GM18508 (cell line): ENCODE measurements around the gene KLC1.
"Not testable (repeated sequence)": the region's sequence is repeated elsewhere in the genome, so short reads cannot be mapped to it uniquely, and the experiment has no call there.

Source experiments
- ATAC-seq: cut with Tn5 transposase; IDR thresholded peaks from one replicate; pipeline ENCODE4 v1.9.1; 2021; ENCODE audit warnings: moderate number of reproducible peaks; ENCODE audit not compliant: insufficient read depth, unreplicated experiment

KLC1 gene

DNA sequence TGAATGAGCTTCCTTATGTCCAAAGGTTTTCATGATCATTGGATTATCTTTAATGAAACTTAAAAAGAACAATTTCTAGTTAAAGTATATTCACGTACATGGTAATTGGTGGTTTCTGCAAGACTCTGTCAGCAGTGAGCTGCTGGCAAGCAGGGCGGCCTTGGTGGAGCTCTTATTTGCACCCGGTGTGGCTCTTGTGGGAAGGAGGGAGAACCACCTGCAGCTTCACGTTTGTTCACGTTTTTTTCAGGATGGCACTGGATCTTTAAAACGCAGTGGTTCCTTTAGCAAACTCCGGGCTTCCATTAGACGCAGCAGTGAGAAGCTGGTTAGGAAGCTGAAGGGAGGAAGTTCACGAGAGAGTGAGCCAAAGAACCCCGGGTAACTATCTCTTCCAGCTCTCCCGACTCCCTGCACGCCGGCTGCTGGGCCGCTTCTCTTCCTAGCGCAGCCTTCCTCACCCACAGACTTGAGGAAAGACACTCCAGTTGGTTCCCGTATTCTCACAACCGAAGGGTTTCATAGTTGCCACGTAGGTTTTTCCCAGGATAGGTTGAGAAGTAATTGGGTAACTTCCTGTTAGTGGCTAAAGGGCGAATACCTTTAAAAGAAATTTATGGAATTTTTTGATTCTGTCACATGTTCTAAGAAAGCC lies 57.9 kb downstream of the KLC1 start:
- ATAC-seq, result no peak

GRCh38 chr14:103687712-103688111 lies 58.7 kb downstream of the KLC1 start:
- no peak for ATAC-seq

DNA sequence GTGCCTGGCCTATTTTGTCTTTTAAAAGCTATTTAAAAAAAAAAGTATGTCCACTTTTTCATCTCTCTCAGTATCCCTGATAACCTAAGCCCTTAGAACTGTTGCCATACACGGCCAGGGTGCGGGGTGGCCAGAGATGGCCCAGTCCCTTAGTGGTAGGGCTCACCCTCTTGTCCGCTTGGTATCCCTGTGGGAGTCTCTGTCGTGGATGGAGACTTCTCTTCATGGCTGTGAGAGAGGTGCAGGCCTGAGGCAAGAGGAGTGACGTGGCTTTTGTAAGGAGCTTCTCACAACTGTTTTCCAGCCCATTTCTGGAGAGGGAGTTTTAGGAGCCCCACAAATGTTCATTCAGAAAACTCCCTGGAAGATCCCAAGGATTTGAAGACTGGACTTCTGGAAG lies 59.4 kb downstream of the KLC1 start:
- no peak for ATAC-seq

GRCh38 chr14:103688906-103689902 lies 60.2 kb downstream of the KLC1 start:
- no peak for ATAC-seq

- no peak for ATAC-seq
Observed at GRCh38 chr14:103690332-103690731, 61.3 kb downstream of the KLC1 start.

DNA sequence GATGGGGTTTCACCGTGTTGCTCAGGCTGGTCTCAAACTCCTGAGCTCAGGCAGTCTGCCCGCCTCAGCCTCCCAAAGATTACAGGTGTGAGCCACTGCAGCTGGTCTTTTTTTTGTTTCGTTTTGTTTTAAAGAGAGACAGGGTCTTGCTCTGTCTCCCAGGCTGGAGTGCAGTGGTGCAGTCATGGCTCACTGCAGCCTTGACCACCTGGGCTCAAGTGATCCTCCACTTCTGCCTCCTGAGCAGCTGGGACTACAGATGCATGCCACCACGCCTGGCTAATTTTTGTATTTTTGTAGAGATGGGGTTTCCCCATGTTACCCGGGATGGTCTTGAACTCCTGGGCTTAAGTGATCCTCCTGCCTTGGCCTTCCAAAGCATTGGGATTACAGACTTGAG lies 62.6 kb downstream of the KLC1 start:
- not testable (repeated sequence) for ATAC-seq

GRCh38 chr14:103692159-103692558 lies 63.1 kb downstream of the KLC1 start:
- ATAC-seq, result no peak

- ATAC-seq, result no peak
Observed at GRCh38 chr14:103692871-103693270, 63.9 kb downstream of the KLC1 start.

DNA sequence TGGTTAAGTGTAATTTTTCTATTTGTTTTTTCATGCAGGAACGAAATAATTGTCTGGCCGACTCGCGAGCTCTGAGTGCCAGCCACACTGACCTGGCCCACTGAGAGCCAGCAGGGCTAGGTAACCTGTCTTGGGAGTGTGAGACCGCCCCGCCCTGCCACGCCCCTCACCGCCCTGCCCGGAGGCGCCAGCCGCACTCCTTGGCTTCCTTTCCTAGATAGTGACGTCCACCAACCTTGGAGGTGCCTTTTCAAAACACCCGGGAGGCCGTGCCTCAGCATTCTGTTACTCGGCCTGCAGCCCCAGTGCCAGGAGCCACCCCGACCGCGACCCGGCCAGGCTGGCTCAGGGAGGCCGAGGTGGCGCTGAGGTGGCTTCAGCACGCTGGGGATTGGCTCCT lies 64.5 kb downstream of the KLC1 start:
- ATAC-seq, result no peak

- no peak for ATAC-seq
Observed at GRCh38 chr14:103694572-103695026, 65.6 kb downstream of the KLC1 start.

DNA sequence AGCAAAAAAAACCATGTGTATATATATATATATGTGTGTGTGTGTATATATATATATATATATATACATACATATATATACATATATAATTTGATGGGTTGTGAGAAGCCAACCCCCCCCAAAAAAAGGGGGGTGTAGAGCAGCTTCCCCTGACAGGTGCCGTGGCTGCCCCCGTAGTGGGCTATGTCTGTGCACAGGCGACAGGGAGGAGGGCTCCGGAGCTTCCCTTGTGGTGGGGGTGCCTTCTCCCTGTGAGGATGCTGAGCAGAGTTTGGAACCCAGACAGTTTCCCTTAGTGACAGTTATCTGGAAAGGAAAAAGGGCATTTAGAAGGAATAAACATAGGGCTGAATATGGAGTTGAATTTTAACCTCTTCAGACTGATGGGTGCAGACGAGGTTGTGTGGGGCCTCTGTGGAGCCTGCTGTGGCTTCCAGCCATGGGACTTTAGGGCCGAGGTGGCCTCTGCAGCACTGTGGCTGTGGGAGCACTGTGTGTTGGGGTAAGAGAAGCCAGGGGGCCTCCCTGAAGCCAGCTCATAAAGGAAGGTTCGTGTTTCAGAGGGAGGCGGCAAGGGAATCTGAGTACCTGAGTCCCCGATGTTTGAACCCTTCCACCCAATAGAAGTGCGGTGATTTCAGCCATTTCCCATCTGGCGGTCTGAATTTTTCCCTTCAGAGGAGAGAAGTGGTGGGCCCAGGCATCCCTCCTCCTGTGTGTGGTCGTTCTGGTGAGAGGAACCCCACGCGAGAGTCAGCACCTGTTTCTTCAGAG lies 66.5 kb downstream of the KLC1 start:
- ATAC-seq, result no peak

- no peak for ATAC-seq
Observed at GRCh38 chr14:103696070-103696402, 67.0 kb downstream of the KLC1 start.

DNA sequence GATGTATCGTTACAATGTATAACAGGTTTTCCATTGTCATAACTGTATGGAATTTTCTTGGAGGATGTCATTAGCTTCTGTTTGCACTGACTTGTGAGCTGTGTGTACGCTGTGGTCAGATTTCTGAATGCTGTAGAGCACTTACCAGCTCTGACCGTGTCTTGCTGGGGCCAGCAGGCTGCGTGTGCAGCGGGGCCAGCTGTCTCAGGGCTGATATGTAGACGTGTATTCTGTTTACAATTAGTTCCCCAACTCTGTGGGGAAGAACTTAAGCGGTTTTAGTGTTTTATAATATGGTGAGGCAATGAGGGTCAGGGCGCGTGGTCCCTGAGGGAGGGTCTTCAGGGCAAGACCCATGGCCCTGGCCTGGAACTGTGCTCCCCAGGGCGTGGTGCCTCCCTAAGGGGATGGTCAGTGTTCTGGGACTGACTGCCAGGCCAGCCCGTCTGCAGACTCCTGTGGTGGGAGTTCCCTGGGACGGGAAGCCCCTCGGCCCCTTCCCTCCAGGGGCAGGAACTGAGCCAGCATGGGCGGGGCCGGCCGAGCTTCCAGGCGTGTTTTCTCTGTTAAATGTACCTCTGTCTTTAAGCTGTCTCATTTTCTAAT lies 67.6 kb downstream of the KLC1 start:
- no peak for ATAC-seq

GRCh38 chr14:103697206-103697602 lies 68.2 kb downstream of the KLC1 start:
- no peak for ATAC-seq

DNA sequence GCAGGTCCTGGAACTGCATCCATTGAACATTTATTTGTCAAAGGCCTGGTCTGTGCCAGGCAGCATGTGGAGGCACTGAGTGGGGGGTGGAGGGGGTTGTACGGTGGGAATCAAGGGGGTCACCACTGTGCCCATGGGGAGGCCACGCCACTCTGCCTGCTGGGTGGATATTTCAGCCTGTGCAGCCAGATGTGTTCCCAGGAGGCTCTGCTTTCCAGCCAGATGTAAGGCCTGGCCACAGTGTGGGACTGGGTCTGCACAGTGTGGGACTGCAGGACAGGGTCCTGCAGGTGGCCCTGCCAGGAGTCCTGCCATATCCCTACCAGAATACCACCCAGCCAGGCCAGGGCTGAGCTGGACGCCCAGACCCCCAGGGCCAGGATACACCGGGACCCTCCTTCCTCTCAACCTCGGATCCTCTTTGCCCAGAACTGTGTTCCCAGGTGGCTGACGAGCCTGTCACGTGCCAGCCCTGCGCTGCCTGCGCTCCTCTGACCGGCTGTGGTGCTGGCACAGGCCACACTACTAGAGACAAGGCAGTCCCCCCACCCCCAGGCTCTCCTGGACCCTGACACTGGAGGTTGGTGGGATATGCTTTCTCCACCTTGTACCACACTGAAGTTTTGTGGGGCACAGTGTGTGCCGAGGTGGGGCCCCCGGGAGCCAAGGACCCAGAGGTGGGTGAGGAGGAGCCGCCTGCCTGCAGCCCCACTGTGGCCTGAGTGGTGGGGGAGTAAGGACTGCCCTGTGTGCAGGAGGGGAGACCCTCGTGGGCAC lies 68.8 kb downstream of the KLC1 start:
- ATAC-seq, result no peak

DNA sequence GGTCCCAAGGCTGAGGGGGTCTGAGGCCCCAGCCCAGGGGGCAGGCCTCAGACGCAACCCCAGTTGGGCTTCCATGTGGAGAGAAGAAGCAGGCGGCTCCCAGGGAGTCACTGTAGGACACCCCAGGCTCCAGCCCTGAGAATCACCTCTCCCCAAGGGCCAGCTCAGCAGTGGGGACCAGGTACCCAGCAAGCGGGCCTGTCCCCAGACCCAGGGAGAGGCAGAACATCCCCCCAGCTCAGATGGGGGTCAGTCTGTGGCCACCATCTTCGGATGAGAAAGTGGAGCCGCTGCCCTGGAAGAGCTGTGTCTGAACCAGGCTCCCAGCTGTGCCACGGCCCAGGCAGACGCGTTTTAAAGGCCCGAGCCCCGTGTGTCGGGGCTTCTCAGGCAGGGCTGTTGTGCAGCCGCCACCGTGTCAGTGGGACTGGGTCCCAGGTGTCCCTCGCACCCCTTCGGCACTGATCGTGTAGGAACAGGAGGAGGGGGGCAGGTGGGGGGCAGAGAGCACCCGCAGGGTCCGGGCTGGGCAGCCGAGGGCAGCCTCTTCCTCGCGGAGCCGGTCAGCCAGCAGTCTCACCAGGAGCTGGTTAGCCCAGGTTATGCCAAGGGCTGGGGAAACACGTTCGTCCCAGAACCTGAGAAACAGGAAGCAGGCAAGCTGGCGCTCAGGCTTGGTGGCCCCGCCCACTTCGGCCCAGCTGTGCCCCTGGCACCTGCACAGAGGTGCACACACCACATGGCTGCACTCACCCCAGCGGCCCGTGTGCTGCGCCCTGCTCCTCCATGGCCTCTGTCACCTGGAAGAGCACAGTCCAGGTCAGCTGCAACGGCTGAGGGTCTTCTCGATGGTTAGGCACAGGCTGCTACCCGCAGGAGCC lies 69.6 kb downstream of the KLC1 start:
- ATAC-seq, result no peak

DNA sequence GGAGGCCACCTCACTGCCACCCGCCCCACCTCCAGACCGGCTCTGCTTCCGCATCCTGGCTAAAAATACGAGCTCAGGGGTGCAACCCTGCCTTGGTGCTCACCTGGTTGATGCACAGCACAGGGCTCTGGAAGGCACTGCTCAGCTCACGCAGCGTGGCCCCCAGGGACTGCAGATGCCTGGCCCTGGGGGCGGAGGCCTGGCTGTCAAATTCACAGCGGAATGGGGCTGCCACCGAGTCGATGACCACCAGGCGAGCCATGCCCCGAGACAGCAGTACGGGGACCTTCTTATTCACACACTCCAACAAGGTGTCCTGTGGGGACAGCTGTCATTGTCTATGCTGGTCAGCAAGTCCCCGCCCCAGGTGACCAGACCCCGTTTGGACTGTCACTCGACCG lies 70.2 kb downstream of the KLC1 start:
- ATAC-seq, result no peak

DNA sequence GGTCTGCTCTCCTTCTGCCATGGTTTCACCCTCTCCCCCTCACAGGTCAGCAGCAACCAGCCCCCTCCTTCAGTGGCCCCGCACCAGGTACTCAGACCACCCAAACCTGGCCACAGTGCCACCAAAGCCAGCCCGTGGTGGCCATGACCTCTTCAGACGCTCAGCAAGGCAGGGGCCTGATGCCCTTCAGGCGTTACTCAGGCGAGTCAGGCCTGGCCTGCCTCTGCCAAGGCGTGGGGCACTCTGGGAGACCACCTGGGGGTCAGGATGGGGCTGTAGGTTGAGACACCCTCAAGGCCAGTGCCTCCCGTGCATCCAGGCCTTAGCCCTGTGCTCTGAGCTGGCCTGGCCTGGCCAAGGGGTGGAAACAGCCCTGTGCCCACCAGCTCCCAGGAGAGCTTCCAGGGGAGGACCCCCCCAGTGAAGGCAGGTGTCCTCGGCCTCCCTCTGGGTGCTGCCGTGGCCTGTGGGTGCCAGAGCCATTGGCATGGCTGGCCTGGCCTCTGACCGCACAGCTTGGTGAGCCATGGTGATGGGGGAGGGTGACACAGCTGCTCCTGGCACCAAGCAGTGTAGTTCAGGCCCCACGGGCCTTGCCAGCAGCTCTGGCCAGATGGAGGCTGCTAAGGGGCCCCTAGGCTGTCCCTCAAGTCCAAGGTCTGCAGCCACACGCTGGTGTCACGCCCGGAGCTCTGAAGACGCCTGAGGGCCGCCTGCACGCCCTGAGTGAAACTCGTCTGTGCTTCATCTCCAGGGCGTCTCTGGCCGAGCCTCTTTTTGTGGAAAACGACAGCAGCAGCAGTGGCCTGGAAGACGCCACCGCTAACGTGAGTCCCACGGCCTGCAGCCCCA lies 71.1 kb downstream of the KLC1 start:
- ATAC-seq, result no peak
